HepG2 (cell line): ENCODE data around the gene CSNK2A2. TPM values are rescaled to one million over a fixed set of nuclear protein-coding genes. Genes with fewer than 3 reads are reported as not detected.
A peak's percentile ranks its signal among the peaks of the same experiment; 100 is the strongest.

Experiments
- ARID5B ChIP-seq: IDR thresholded peaks from 2 replicates; pipeline ENCODE4 v1.4.0; 2020; ENCODE audit warnings: mild to moderate bottlenecking, missing genetic modification reagents
- CHD4 ChIP-seq: fragments of 200-600 bp; sonication (generic); IDR thresholded peaks from 2 replicates; pipeline ENCODE4 v1.7.0; 2017; ENCODE audit warnings: mild to moderate bottlenecking, low read length, borderline replicate concordance
- EEA1 ChIP-seq: sonication (generic); formaldehyde crosslinking; IDR thresholded peaks from 2 replicates; pipeline ENCODE4 v1.5.1; 2020; ENCODE audit warnings: mild to moderate bottlenecking, missing genetic modification reagents, borderline replicate concordance
- FOXK2 ChIP-seq: fragments of 450-650 bp; IDR thresholded peaks from 2 replicates; pipeline ENCODE4 v1.6.1; 2016
- FOXO1 ChIP-seq: sonication (generic); formaldehyde crosslinking; IDR thresholded peaks from 2 replicates; pipeline ENCODE4 v1.4.0; 2020; ENCODE audit warnings: missing genetic modification reagents
- HIC2 ChIP-seq: sonication (generic); formaldehyde crosslinking; IDR thresholded peaks from 2 replicates; pipeline ENCODE4 v1.9.0; 2022; ENCODE audit warnings: low read depth, missing genetic modification reagents
- JARID2 ChIP-seq: sonication (generic); formaldehyde crosslinking; IDR thresholded peaks from 2 replicates; pipeline ENCODE4 v1.8.1; 2023; ENCODE audit warnings: missing genetic modification reagents, inconsistent platforms; ENCODE audit not compliant: insufficient replicate concordance
- KAT8 ChIP-seq: IDR thresholded peaks from 2 replicates; pipeline ENCODE4 v1.6.1; 2016; ENCODE audit warnings: missing genetic modification reagents, missing compliant biosample characterization
- KLF6 ChIP-seq: IDR thresholded peaks from 2 replicates; pipeline ENCODE4 v1.8.0; 2016; ENCODE audit warnings: missing biosample characterization, missing genetic modification reagents
- PHF8 ChIP-seq: sonication (generic); formaldehyde crosslinking; IDR thresholded peaks from 2 replicates; pipeline ENCODE4 v1.5.0; 2020; ENCODE audit warnings: missing genetic modification reagents
- POLR2G ChIP-seq: fragments of 200-400 bp; formaldehyde crosslinking; IDR thresholded peaks from 2 replicates; pipeline ENCODE4 v1.6.1; 2018; ENCODE audit warnings: mild to moderate bottlenecking, low read depth, low read length, moderate library complexity
- RXRB ChIP-seq: IDR thresholded peaks from 2 replicates; pipeline ENCODE4 v1.6.1; 2016; ENCODE audit warnings: borderline replicate concordance, missing genetic modification reagents, missing compliant biosample characterization
- SPEN ChIP-seq: sonication (generic); formaldehyde crosslinking; IDR thresholded peaks from 2 replicates; pipeline ENCODE4 v1.5.1; 2020; ENCODE audit warnings: low read depth, mild to moderate bottlenecking, missing genetic modification reagents
- TRIM24 ChIP-seq: sonication (generic); formaldehyde crosslinking; IDR thresholded peaks from 2 replicates; pipeline ENCODE4 v1.8.0; 2022; ENCODE audit warnings: mild to moderate bottlenecking, missing genetic modification reagents
- ZBTB44 ChIP-seq: sonication (generic); formaldehyde crosslinking; IDR thresholded peaks from 2 replicates; pipeline ENCODE4 v1.4.0; 2020; ENCODE audit warnings: missing genetic modification reagents
- ZNF569 ChIP-seq: sonication (generic); formaldehyde crosslinking; IDR thresholded peaks from 2 replicates; pipeline ENCODE4 v1.5.0; 2020; ENCODE audit warnings: mild to moderate bottlenecking, missing genetic modification reagents, moderate library complexity, borderline replicate concordance
- ZNF782 ChIP-seq: sonication (generic); formaldehyde crosslinking; IDR thresholded peaks from 2 replicates; pipeline ENCODE4 v1.4.0; 2020; ENCODE audit warnings: missing genetic modification reagents, mild to moderate bottlenecking, borderline replicate concordance
- ZNF800 ChIP-seq: sonication (generic); formaldehyde crosslinking; IDR thresholded peaks from 2 replicates; pipeline ENCODE4 v1.4.0; 2020; ENCODE audit warnings: missing genetic modification reagents
- polyA plus RNA-seq, 8 experiments: library from polyadenylated mRNA; depleted of rRNA in 3 of 8; stranded (reverse) in 7 of 8; unstranded in 1 of 8; fragments of >200 nt; fragmentation: Illumina TruSeq in 4 of 8; extraction: Trizol in 4 of 8; gene quantifications; 2 replicates each; pipeline versions ENCODE4 v1.2.1 to v1.2.3, GENCODE V29; 2011 to 2016; ENCODE audit warnings: low read depth in 4 of 8, missing spikeins in 1 of 8, mixed read lengths in 1 of 8; ENCODE audit not compliant: insufficient read depth in 1 of 8
- total RNA-seq, 5 experiments: library from RNA; depleted of rRNA; stranded (reverse); fragments of >200 nt; fragmentation: Illumina TruSeq; extraction: Trizol; gene quantifications; 2 replicates each; pipeline ENCODE4 v1.2.3, GENCODE V29; 2016; ENCODE audit warnings: low read depth in 1 of 5

Gene CSNK2A2
- total and polyA plus RNA-seq, 2 of the 13 experiments (the other 11 are each of a cell fraction or from before 2014, with no cell fraction given) = 46.4 to 56.9 TPM

- TF ChIP-seq ARID5B (CRISPR knock-in tag) = peak; percentile 61; the same call in 1 of the 2 replicates
- TF ChIP-seq HIC2 (CRISPR knock-in tag) = peak; percentile 43; the same call in 1 of the 2 replicates
- TF ChIP-seq ZNF569 (CRISPR knock-in tag) = no peak
- 0 out of 2 replicates have a peak, but pooled peaks have one; percentile 53 for TF ChIP-seq KLF6
- peak; percentile 57; the same call in 1 of the 2 replicates for TF ChIP-seq RXRB
- TF ChIP-seq PHF8 (CRISPR knock-in tag) = 0 out of 2 replicates have a peak, but pooled peaks have one; percentile 33
- no peak for TF ChIP-seq FOXO1 (CRISPR knock-in tag)
- TF ChIP-seq SPEN (CRISPR knock-in tag) = no peak
- TF ChIP-seq ZBTB44 (CRISPR knock-in tag) = no peak
- TF ChIP-seq POLR2G = no peak
- TF ChIP-seq TRIM24 (CRISPR knock-in tag) = peak; percentile 56; the same call in 1 of the 2 replicates
- TF ChIP-seq FOXK2 = no peak
- TF ChIP-seq KAT8 (CRISPR knock-in tag) = 0 out of 2 replicates have a peak, but pooled peaks have one; percentile 22
- TF ChIP-seq JARID2 (CRISPR knock-in tag) = no peak
- TF ChIP-seq ZNF800 (CRISPR knock-in tag) = no peak; the same call in 1 of the 2 replicates
- no peak for TF ChIP-seq EEA1 (CRISPR knock-in tag)
- TF ChIP-seq ZNF782 (CRISPR knock-in tag) = no peak
- TF ChIP-seq CHD4 = no peak; the same call in 1 of the 2 replicates
Observed at GRCh38 chr16:58222532-58223316, 24.8 kb upstream of the CSNK2A2 start (continued).
